Naive thymus-derived CD8-positive, alpha-beta T cell (primary cell): ENCODE measurements around the gene ABCC1. TPM values are rescaled to one million over a fixed set of nuclear protein-coding genes. Genes with fewer than 3 reads are reported as not detected.

Experiments
- ATAC-seq, 2 donors: fragments of 150-1000 bp; cut with Tn5 transposase in 1 of 2; sonication (Bioruptor Pico), chemical (Tn5 transposase) in 1 of 2; 1 replicate in 1 of 2; 2 replicates in 1 of 2; pipeline ENCODE4 v1.10.0; 2021; ENCODE audit warnings: mild to moderate bottlenecking in 2 of 2, moderate library complexity in 2 of 2
- POLR2A ChIA-PET: fragments of 350-600 bp; sonication (Branson Sonifier 250); formaldehyde crosslinking; loops from one replicate; lab custom pipeline; 2021; ENCODE audit warnings: antibody characterized with exemption; lab: Charles Lee
- DNase-seq, 10 donors: peaks; one replicate each; pipeline versions ENCODE4 v3.0.0 to v3.0.0-alpha.2; 2020 to 2022
- H3K27ac Mint-ChIP-seq, 10 donors: one replicate each; pipeline ENCODE4 v1.8.0; 2020 to 2022; ENCODE audit warnings: mild to moderate bottlenecking in 10 of 10, mixed read lengths in 10 of 10, moderate library complexity in 4 of 10, inconsistent platforms in 1 of 10
- H3K27me3 Mint-ChIP-seq, 5 donors: one replicate each; pipeline ENCODE4 v1.8.0; 2021 to 2022; ENCODE audit warnings: mixed read lengths in 5 of 5
- H3K36me3 Mint-ChIP-seq, 3 donors: one replicate each; pipeline ENCODE4 v1.8.0; 2020 to 2022; ENCODE audit warnings: mixed read lengths in 3 of 3, mild to moderate bottlenecking in 2 of 3, inconsistent platforms in 1 of 3
- H3K4me1 Mint-ChIP-seq, 4 donors: one replicate each; pipeline ENCODE4 v1.8.0; 2021 to 2022; ENCODE audit warnings: mixed read lengths in 4 of 4
- H3K4me3 Mint-ChIP-seq, 10 donors: one replicate each; pipeline ENCODE4 v1.8.0; 2020 to 2022; ENCODE audit warnings: mild to moderate bottlenecking in 10 of 10, mixed read lengths in 10 of 10, moderate library complexity in 6 of 10, inconsistent platforms in 1 of 10
- H3K9me3 Mint-ChIP-seq, 9 donors: one replicate each; pipeline ENCODE4 v1.8.0; 2020 to 2022; ENCODE audit warnings: mixed read lengths in 9 of 9, mild to moderate bottlenecking in 3 of 9, inconsistent platforms in 1 of 9, moderate library complexity in 1 of 9
- polyA plus RNA-seq, 3 donors: library from polyadenylated mRNA; unstranded; fragments of 300-500 nt; fragmentation: Illumina TruSeq; gene quantifications; one replicate each; pipeline ENCODE4 v1.2.3, GENCODE V29; 2021
- total RNA-seq, 8 experiments: library from RNA in 2 of 8; stranded (reverse) in 2 of 8; gene quantifications; one replicate each; pipeline ENCODE4 v1.2.3 and lab custom pipeline; 2021 to 2026

The ABCC1 gene
- total and polyA plus RNA-seq, 5 experiments from 2014 or later: 3.7 to 68.6 (median 9.0) TPM

- Mint-ChIP-seq H3K4me1 (peaks cover 9 to 28% (median 22%) of the 10 kb centered on the region in 4 donors), H3K4me3 (no peak overlapping the region), H3K9me3 (no peaks in the 10 kb centered on the region), H3K36me3 (peaks cover 0 to 34% (median 2%) of the 10 kb centered on the region in 3 donors), H3K27me3 (no peaks in the 10 kb centered on the region), H3K27ac (peak overlapping the region in 8 of 10 donors; percentile 5 to 71 (median 32))
- ATAC-seq (no peak), DNase-seq (no peak)
- POLR2A ChIA-PET: interaction anchor here (0.5 to 1.8 kb wide), 2 partner anchors 110 to 143 kb away, joined by 3 to 6 read pairs; partner anchors contain the start of gene CEP20
Measured at GRCh38 chr16:16031401-16031800, 82.0 kb downstream of the ABCC1 start.

DNA sequence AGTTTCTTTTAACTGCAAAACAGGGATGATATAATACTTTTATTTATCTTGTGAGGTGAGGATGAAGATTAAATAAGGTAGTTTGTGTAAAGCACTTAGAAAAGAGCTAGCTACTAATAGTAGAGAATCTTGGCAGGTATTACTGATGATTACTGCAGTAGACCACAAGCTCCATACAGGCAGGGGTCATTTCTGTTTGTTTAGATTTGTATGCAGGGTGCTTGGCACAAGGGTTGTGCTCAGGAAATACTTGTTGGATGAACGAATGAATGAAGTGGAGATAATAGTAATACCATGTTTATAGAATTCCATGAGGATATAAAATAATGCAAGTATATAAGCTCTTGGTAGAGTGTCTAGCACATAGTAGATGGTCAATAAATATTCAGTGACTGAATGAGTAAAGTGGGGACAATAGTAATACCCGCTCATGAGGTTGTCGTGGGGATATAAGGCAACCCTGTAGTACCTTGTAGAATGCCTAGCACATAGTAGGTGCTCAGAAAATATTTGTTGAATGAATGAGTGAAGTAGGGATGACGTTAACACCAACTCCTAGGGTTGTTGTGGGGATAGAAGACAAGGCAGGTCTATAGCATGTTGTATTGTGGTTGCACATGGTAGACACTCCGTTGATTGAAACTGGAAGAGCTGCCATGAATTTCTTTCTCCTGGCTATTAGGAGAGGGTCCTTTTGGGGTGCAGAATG lies 83.0 kb downstream of the ABCC1 start:
- DNase-seq: no peak
- peak overlapping the region; percentile 23 to 91 (median 74) for H3K27ac Mint-ChIP-seq
- POLR2A ChIA-PET: interaction anchor here (0.6 to 1.6 kb wide), 2 partner anchors 82 to 140 kb away, joined by 3 to 7 read pairs; no protein-coding TSS in a partner anchor
- H3K9me3 Mint-ChIP-seq: no peaks in the 10 kb centered on the region
- H3K27me3 Mint-ChIP-seq: no peaks in the 10 kb centered on the region
- ATAC-seq: no peak
- H3K4me1 Mint-ChIP-seq: peaks cover 9 to 27% (median 19%) of the 10 kb centered on the region in 4 donors
- H3K4me3 Mint-ChIP-seq: peak overlapping the region in 1 of 10 donors; percentile 6
- peaks cover 0 to 44% (median 9%) of the 10 kb centered on the region in 3 donors for H3K36me3 Mint-ChIP-seq

- Mint-ChIP-seq H3K36me3 (peaks cover 5 to 50% (median 9%) of the 10 kb centered on the region in 3 donors), H3K27me3 (no peaks in the 10 kb centered on the region), H3K4me1 (peaks cover 12 to 24% (median 19%) of the 10 kb centered on the region in 4 donors), H3K4me3 (peak overlapping the region in 7 of 10 donors; percentile 20 to 63 (median 52)), H3K27ac (peak overlapping the region; percentile 37 to 91 (median 88)), H3K9me3 (no peaks in the 10 kb centered on the region)
- peak in 3 of 10 donors; percentile 33 to 45 (median 38) for DNase-seq
- POLR2A ChIA-PET: interaction anchor here (0.7 to 1.6 kb wide), 2 partner anchors 83 to 106 kb away, joined by 6 to 7 read pairs; no protein-coding TSS in a partner anchor
- peak; percentile 83 to 94 for ATAC-seq
Measured at GRCh38 chr16:16033208-16033717, 83.8 kb downstream of the ABCC1 start.

- Mint-ChIP-seq H3K27ac (no peak overlapping the region), H3K36me3 (peaks cover 8 to 54% (median 9%) of the 10 kb centered on the region in 3 donors), H3K4me1 (peaks cover 26 to 44% (median 35%) of the 10 kb centered on the region in 4 donors), H3K4me3 (no peak overlapping the region), H3K27me3 (no peaks in the 10 kb centered on the region), H3K9me3 (no peaks in the 10 kb centered on the region)
- ATAC-seq: no peak
- POLR2A ChIA-PET: interaction anchor here (0.7 to 0.8 kb wide), 2 partner anchors 9 to 67 kb away, joined by 3 read pairs; no protein-coding TSS in a partner anchor
- no peak for DNase-seq
Measured at GRCh38 chr16:16036359-16036792, 87.0 kb downstream of the ABCC1 start.

- peaks cover 28 to 47% (median 37%) of the 10 kb centered on the region in 4 donors for H3K4me1 Mint-ChIP-seq
- peaks cover 8 to 62% (median 9%) of the 10 kb centered on the region in 3 donors for H3K36me3 Mint-ChIP-seq
- H3K27me3 Mint-ChIP-seq: no peaks in the 10 kb centered on the region
- DNase-seq: no peak
- H3K9me3 Mint-ChIP-seq: no peaks in the 10 kb centered on the region
- no peak for ATAC-seq
- POLR2A ChIA-PET: interaction anchor here (0.8 kb wide), 1 partner anchor 10 kb away, joined by 3 read pairs; no protein-coding TSS in a partner anchor
- H3K4me3 Mint-ChIP-seq: no peak overlapping the region
- no peak overlapping the region for H3K27ac Mint-ChIP-seq
Measured at GRCh38 chr16:16037521-16037920, 88.1 kb downstream of the ABCC1 start.

- H3K36me3 Mint-ChIP-seq: peaks cover 8 to 62% (median 9%) of the 10 kb centered on the region in 3 donors
- peaks cover 28 to 42% (median 33%) of the 10 kb centered on the region in 4 donors for H3K4me1 Mint-ChIP-seq
- no peak for ATAC-seq
- POLR2A ChIA-PET: no interaction called here
- no peaks in the 10 kb centered on the region for H3K9me3 Mint-ChIP-seq
- H3K4me3 Mint-ChIP-seq: no peak overlapping the region
- H3K27me3 Mint-ChIP-seq: no peaks in the 10 kb centered on the region
- H3K27ac Mint-ChIP-seq: peak overlapping the region in 2 of 10 donors; percentile 6 to 11
- DNase-seq: no peak
Measured at GRCh38 chr16:16037970-16038369, 88.6 kb downstream of the ABCC1 start.

DNA sequence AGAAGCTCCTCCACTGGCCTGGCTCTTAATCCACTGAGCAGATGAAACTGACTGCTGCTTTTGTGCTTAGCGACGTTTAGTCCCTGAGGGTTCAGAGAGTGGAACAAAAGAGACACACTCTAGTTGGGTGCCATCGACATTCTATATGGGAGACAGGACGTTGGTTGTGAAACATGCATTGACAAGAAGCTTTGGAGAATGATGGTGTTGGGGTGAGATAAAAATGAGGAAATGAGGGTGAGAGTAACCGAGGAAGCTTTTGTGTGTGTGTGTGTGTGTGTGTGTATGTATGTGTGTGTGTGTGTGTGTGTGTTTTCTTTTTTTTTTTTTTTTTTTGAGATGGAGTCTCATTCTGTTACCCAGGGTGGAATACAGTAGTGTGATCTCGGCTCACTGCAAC lies 89.5 kb downstream of the ABCC1 start:
- Mint-ChIP-seq H3K27me3 (no peaks in the 10 kb centered on the region), H3K36me3 (peaks cover 8 to 66% (median 9%) of the 10 kb centered on the region in 3 donors), H3K27ac (peak overlapping the region in 5 of 10 donors; percentile 4 to 88 (median 28)), H3K4me3 (peak overlapping the region in 2 of 10 donors; percentile 0 to 24), H3K4me1 (peaks cover 20 to 35% (median 24%) of the 10 kb centered on the region in 4 donors), H3K9me3 (no peaks in the 10 kb centered on the region)
- ATAC-seq (no peak), DNase-seq (no peak)
- POLR2A ChIA-PET: no interaction called here

- POLR2A ChIA-PET: interaction anchor here (0.8 kb wide), 1 partner anchor 153 kb away, joined by 3 read pairs; no protein-coding TSS in a partner anchor
- peak; percentile 54 to 77 for ATAC-seq
- Mint-ChIP-seq H3K36me3 (peaks cover 8 to 74% (median 18%) of the 10 kb centered on the region in 3 donors), H3K4me3 (peak overlapping the region in 8 of 10 donors; percentile 2 to 82 (median 50)), H3K9me3 (no peaks in the 10 kb centered on the region), H3K27me3 (no peaks in the 10 kb centered on the region), H3K27ac (peak overlapping the region; percentile 53 to 82 (median 73)), H3K4me1 (peaks cover 20 to 33% (median 22%) of the 10 kb centered on the region in 4 donors)
- peak in 2 of 10 donors; percentile 10 to 23 for DNase-seq
Measured at GRCh38 chr16:16041196-16041892, 91.9 kb downstream of the ABCC1 start.

GRCh38 chr16:16042076-16042475 lies 92.7 kb downstream of the ABCC1 start:
- peak overlapping the region in 1 of 10 donors; percentile 41 for H3K4me3 Mint-ChIP-seq
- peaks cover 20 to 33% (median 22%) of the 10 kb centered on the region in 4 donors for H3K4me1 Mint-ChIP-seq
- no peaks in the 10 kb centered on the region for H3K9me3 Mint-ChIP-seq
- POLR2A ChIA-PET: no interaction called here
- H3K27me3 Mint-ChIP-seq: no peaks in the 10 kb centered on the region
- peaks cover 8 to 74% (median 14%) of the 10 kb centered on the region in 3 donors for H3K36me3 Mint-ChIP-seq
- peak overlapping the region in 4 of 10 donors; percentile 50 to 77 (median 66) for H3K27ac Mint-ChIP-seq
- ATAC-seq: no peak
- DNase-seq: no peak

- no peak for ATAC-seq
- no peak for DNase-seq
- H3K4me1 Mint-ChIP-seq: peaks cover 7 to 19% (median 12%) of the 10 kb centered on the region in 4 donors
- POLR2A ChIA-PET: interaction anchor here (0.6 kb wide), 1 partner anchor 10 kb away, joined by 3 read pairs; no protein-coding TSS in a partner anchor
- no peaks in the 10 kb centered on the region for H3K9me3 Mint-ChIP-seq
- peaks cover 8 to 77% (median 28%) of the 10 kb centered on the region in 3 donors for H3K36me3 Mint-ChIP-seq
- no peaks in the 10 kb centered on the region for H3K27me3 Mint-ChIP-seq
- H3K4me3 Mint-ChIP-seq: no peak overlapping the region
- peak overlapping the region in 3 of 10 donors; percentile 13 to 71 (median 53) for H3K27ac Mint-ChIP-seq
Measured at GRCh38 chr16:16045296-16045695, 95.9 kb downstream of the ABCC1 start.

DNA sequence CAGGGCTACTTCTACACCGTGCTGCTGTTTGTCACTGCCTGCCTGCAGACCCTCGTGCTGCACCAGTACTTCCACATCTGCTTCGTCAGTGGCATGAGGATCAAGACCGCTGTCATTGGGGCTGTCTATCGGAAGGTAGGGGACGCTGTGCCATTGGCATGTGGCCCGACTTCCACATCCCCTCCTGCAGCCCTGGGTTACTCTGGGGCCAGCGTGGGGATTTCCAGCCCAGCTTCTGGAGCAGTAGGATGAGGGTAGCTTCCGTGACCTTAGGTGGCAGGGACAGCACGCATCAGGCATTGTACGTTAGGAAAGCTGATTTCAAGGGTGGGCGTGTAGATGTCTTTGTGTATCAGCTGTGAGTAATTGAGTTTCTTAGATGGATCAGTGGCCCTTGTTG lies 96.5 kb downstream of the ABCC1 start:
- no peak overlapping the region for H3K4me3 Mint-ChIP-seq
- H3K27ac Mint-ChIP-seq: peak overlapping the region in 2 of 10 donors; percentile 44 to 53
- ATAC-seq: no peak
- H3K4me1 Mint-ChIP-seq: peaks cover 7 to 15% (median 10%) of the 10 kb centered on the region in 4 donors
- POLR2A ChIA-PET: no interaction called here
- peaks cover 8 to 80% (median 28%) of the 10 kb centered on the region in 3 donors for H3K36me3 Mint-ChIP-seq
- no peaks in the 10 kb centered on the region for H3K9me3 Mint-ChIP-seq
- no peak for DNase-seq
- no peaks in the 10 kb centered on the region for H3K27me3 Mint-ChIP-seq

- no peak overlapping the region for H3K27ac Mint-ChIP-seq
- H3K27me3 Mint-ChIP-seq: no peaks in the 10 kb centered on the region
- no peak for DNase-seq
- ATAC-seq: no peak
- H3K4me3 Mint-ChIP-seq: no peak overlapping the region
- H3K36me3 Mint-ChIP-seq: peaks cover 8 to 87% (median 31%) of the 10 kb centered on the region in 3 donors
- peaks cover 0 to 3% (median 0%) of the 10 kb centered on the region in 4 donors for H3K4me1 Mint-ChIP-seq
- H3K9me3 Mint-ChIP-seq: no peaks in the 10 kb centered on the region
- POLR2A ChIA-PET: no interaction called here
Measured at GRCh38 chr16:16047761-16048160, 98.3 kb downstream of the ABCC1 start.
